ENCODE measurements around the gene LGR6.

LGR6 gene

DNA sequence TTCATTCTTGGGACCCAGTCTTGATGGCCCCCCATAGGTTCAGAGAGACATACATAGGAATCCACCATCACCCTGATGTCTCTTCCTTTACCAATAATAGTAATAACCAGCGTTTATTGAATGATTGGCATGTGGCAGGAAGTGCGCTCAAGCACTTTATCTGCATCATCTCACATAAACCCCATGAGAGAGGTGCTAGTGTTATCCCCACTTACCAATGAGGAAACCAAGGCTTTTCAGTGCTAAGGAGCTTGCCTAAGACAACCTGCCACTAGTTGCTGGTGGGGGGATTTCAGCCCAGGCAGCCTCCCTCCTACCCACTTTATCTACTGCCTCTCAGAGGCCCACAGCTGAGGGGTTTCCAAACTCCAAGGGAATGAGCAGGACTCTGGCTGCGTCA, 7.7 kb downstream of the LGR6 start:
- no peaks in the 10 kb centered on the region for H3K36me3 ChIP-seq (ENCODE audit: control insufficient read depth, insufficient read depth, low read length)
- no peaks in the 10 kb centered on the region for H3K27me3 ChIP-seq (ENCODE audit: control insufficient read depth, insufficient read depth, low read length)
- DNase-seq (ENCODE audit: low read depth, low spot score): no peak
- H3K27ac ChIP-seq (ENCODE audit: low read length): no peak overlapping the region
- no peak overlapping the region for H3K4me3 ChIP-seq (ENCODE audit: low read length)
- H3K9me3 ChIP-seq (ENCODE audit: control insufficient read depth, insufficient read depth, low read length): no peaks in the 10 kb centered on the region
- no CpG with 5 or more reads among the region's 3 CpGs for WGBS (ENCODE audit: insufficient coverage, insufficient read length)
- no peaks in the 10 kb centered on the region; the same call in 1 of the 2 replicates for H3K4me1 ChIP-seq (ENCODE audit: control insufficient read depth, insufficient read depth, low read length)

- no peaks in the 10 kb centered on the region; the same call in 1 of the 2 replicates for H3K4me1 ChIP-seq (ENCODE audit: control insufficient read depth, insufficient read depth, low read length)
- no peaks in the 10 kb centered on the region for H3K36me3 ChIP-seq (ENCODE audit: control insufficient read depth, insufficient read depth, low read length)
- H3K9me3 ChIP-seq (ENCODE audit: control insufficient read depth, insufficient read depth, low read length): no peaks in the 10 kb centered on the region
- no CpG with 5 or more reads among the region's 4 CpGs for WGBS (ENCODE audit: insufficient coverage, insufficient read length)
- H3K4me3 ChIP-seq (ENCODE audit: low read length): no peak overlapping the region
- no peak for DNase-seq (ENCODE audit: low read depth, low spot score)
- no peaks in the 10 kb centered on the region for H3K27me3 ChIP-seq (ENCODE audit: control insufficient read depth, insufficient read depth, low read length)
- no peak overlapping the region for H3K27ac ChIP-seq (ENCODE audit: low read length)
These were observed 8.4 kb downstream of the LGR6 start for GRCh38 chr1:202201971-202202370.

GRCh38 chr1:202202500-202203168, 9.0 kb downstream of the LGR6 start:
- H3K36me3 ChIP-seq (ENCODE audit: control insufficient read depth, insufficient read depth, low read length): no peaks in the 10 kb centered on the region
- H3K4me3 ChIP-seq (ENCODE audit: low read length): no peak overlapping the region
- WGBS (ENCODE audit: insufficient coverage, insufficient read length): no CpG with 5 or more reads among the region's 7 CpGs
- no peaks in the 10 kb centered on the region for H3K27me3 ChIP-seq (ENCODE audit: control insufficient read depth, insufficient read depth, low read length)
- no peaks in the 10 kb centered on the region; the same call in 1 of the 2 replicates for H3K4me1 ChIP-seq (ENCODE audit: control insufficient read depth, insufficient read depth, low read length)
- no peaks in the 10 kb centered on the region for H3K9me3 ChIP-seq (ENCODE audit: control insufficient read depth, insufficient read depth, low read length)
- no peak for DNase-seq (ENCODE audit: low read depth, low spot score)
- no peak overlapping the region for H3K27ac ChIP-seq (ENCODE audit: low read length)

GRCh38 chr1:202203238-202204039, 9.8 kb downstream of the LGR6 start:
- H3K4me1 ChIP-seq (ENCODE audit: control insufficient read depth, insufficient read depth, low read length): no peaks in the 10 kb centered on the region; the same call in 1 of the 2 replicates
- H3K36me3 ChIP-seq (ENCODE audit: control insufficient read depth, insufficient read depth, low read length): no peaks in the 10 kb centered on the region
- H3K27ac ChIP-seq (ENCODE audit: low read length): no peak overlapping the region
- DNase-seq (ENCODE audit: low read depth, low spot score): no peak
- no peaks in the 10 kb centered on the region for H3K27me3 ChIP-seq (ENCODE audit: control insufficient read depth, insufficient read depth, low read length)
- H3K9me3 ChIP-seq (ENCODE audit: control insufficient read depth, insufficient read depth, low read length): no peaks in the 10 kb centered on the region
- no CpG with 5 or more reads among the region's 13 CpGs for WGBS (ENCODE audit: insufficient coverage, insufficient read length)
- no peak overlapping the region for H3K4me3 ChIP-seq (ENCODE audit: low read length)

DNA sequence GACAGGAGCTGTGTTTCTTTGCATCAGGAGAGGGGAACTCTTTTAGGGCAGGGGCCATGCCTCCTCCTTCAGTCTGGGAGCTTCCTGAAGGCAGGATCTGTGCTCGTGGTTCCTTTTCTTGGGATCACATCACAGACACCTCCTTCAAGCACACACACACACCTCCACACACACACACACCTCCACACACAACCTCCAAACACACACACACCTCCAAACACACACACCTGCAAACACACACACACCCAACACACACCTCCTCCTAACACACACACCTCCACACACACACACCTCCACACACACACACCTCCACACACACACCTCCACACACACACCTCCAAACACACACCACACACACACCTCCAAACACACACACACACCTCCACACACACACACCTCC, 10.5 kb downstream of the LGR6 start:
- DNase-seq (ENCODE audit: low read depth, low spot score): no peak
- Histone ChIP-seq H3K4me1 (ENCODE audit: control insufficient read depth, insufficient read depth, low read length) (no peaks in the 10 kb centered on the region; the same call in 1 of the 2 replicates), H3K27me3 (ENCODE audit: control insufficient read depth, insufficient read depth, low read length) (no peaks in the 10 kb centered on the region), H3K27ac (ENCODE audit: low read length) (no peak overlapping the region), H3K36me3 (ENCODE audit: control insufficient read depth, insufficient read depth, low read length) (no peaks in the 10 kb centered on the region), H3K9me3 (ENCODE audit: control insufficient read depth, insufficient read depth, low read length) (no peaks in the 10 kb centered on the region), H3K4me3 (ENCODE audit: low read length) (no peak overlapping the region)
- no CpG with 5 or more reads among the region's 1 CpG for WGBS (ENCODE audit: insufficient coverage, insufficient read length)

DNA sequence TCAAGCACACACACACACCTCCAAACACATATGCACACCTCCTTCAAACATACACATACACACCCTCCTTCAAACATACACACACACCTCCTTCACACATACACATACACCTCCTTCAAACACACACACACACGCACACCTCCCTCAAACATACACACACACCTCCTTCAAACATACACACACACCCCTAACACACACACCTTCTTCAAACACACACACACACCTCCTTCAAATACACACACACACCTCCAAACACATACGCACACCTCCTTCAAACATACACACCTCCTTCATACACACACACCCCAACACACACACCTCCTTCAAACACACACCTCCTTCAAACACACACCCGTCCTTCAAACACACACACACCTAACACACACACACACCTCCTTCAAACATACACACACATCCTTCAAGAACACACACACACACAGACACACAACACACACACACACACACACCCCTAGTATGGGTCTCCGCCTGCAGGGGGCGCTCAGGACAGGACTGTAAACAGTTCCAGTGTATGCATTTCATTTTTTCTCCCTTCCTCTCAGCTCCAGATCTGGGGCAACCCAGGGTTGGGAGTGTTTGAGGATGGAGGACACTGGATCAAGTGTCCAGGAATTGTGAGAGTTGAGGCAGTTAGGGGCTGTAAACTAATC, 12.1 kb downstream of the LGR6 start:
- Histone ChIP-seq H3K36me3 (ENCODE audit: control insufficient read depth, insufficient read depth, low read length) (no peaks in the 10 kb centered on the region), H3K27me3 (ENCODE audit: control insufficient read depth, insufficient read depth, low read length) (no peaks in the 10 kb centered on the region), H3K4me3 (ENCODE audit: low read length) (no peak overlapping the region), H3K27ac (ENCODE audit: low read length) (no peak overlapping the region), H3K4me1 (ENCODE audit: control insufficient read depth, insufficient read depth, low read length) (no peaks in the 10 kb centered on the region; the same call in 1 of the 2 replicates), H3K9me3 (ENCODE audit: control insufficient read depth, insufficient read depth, low read length) (no peaks in the 10 kb centered on the region)
- no peak for DNase-seq (ENCODE audit: low read depth, low spot score)
- 83% methylated on average over 3 of the region's 5 CpGs for WGBS (ENCODE audit: insufficient coverage, insufficient read length)

GRCh38 chr1:202207292-202207691, 13.7 kb downstream of the LGR6 start:
- no peak overlapping the region for H3K27ac ChIP-seq (ENCODE audit: low read length)
- no peaks in the 10 kb centered on the region for H3K9me3 ChIP-seq (ENCODE audit: control insufficient read depth, insufficient read depth, low read length)
- H3K27me3 ChIP-seq (ENCODE audit: control insufficient read depth, insufficient read depth, low read length): no peaks in the 10 kb centered on the region
- no peak for DNase-seq (ENCODE audit: low read depth, low spot score)
- H3K36me3 ChIP-seq (ENCODE audit: control insufficient read depth, insufficient read depth, low read length): no peaks in the 10 kb centered on the region
- no CpG with 5 or more reads among the region's 1 CpG for WGBS (ENCODE audit: insufficient coverage, insufficient read length)
- H3K4me3 ChIP-seq (ENCODE audit: low read length): no peak overlapping the region
- H3K4me1 ChIP-seq (ENCODE audit: control insufficient read depth, insufficient read depth, low read length): no peaks in the 10 kb centered on the region

- H3K4me1 ChIP-seq (ENCODE audit: control insufficient read depth, insufficient read depth, low read length): no peaks in the 10 kb centered on the region
- no CpG with 5 or more reads among the region's 11 CpGs for WGBS (ENCODE audit: insufficient coverage, insufficient read length)
- no peak overlapping the region for H3K4me3 ChIP-seq (ENCODE audit: low read length)
- H3K27ac ChIP-seq (ENCODE audit: low read length): no peak overlapping the region
- no peaks in the 10 kb centered on the region for H3K36me3 ChIP-seq (ENCODE audit: control insufficient read depth, insufficient read depth, low read length)
- H3K27me3 ChIP-seq (ENCODE audit: control insufficient read depth, insufficient read depth, low read length): no peaks in the 10 kb centered on the region
- DNase-seq (ENCODE audit: low read depth, low spot score): no peak
- no peaks in the 10 kb centered on the region for H3K9me3 ChIP-seq (ENCODE audit: control insufficient read depth, insufficient read depth, low read length)
These were observed 14.8 kb downstream of the LGR6 start for GRCh38 chr1:202208351-202208857.

DNA sequence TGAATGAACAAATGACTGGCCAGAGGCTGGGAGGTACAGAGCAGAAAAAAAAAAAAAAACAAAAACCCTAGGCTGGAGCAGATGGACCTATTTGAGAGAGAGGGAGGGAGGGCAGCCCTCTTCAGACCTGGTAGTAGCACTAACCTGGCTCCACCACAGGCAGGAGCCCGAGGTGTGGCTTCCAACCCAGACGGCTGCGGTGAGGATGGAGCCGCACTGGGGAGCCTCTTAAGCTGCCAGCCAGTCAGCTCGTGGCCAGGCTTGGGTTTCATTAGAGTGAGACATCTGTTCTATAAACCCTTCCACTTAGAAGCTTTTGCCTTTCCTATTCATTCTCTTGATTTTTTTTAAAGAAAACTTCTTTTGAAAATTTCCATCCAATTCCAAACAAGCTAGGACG, 16.8 kb downstream of the LGR6 start:
- Histone ChIP-seq H3K27me3 (ENCODE audit: control insufficient read depth, insufficient read depth, low read length) (no peaks in the 10 kb centered on the region), H3K36me3 (ENCODE audit: control insufficient read depth, insufficient read depth, low read length) (no peaks in the 10 kb centered on the region), H3K4me1 (ENCODE audit: control insufficient read depth, insufficient read depth, low read length) (no peaks in the 10 kb centered on the region), H3K27ac (ENCODE audit: low read length) (no peak overlapping the region), H3K9me3 (ENCODE audit: control insufficient read depth, insufficient read depth, low read length) (no peaks in the 10 kb centered on the region), H3K4me3 (ENCODE audit: low read length) (no peak overlapping the region)
- no CpG with 5 or more reads among the region's 6 CpGs for WGBS (ENCODE audit: insufficient coverage, insufficient read length)
- no peak for DNase-seq (ENCODE audit: low read depth, low spot score)

DNA sequence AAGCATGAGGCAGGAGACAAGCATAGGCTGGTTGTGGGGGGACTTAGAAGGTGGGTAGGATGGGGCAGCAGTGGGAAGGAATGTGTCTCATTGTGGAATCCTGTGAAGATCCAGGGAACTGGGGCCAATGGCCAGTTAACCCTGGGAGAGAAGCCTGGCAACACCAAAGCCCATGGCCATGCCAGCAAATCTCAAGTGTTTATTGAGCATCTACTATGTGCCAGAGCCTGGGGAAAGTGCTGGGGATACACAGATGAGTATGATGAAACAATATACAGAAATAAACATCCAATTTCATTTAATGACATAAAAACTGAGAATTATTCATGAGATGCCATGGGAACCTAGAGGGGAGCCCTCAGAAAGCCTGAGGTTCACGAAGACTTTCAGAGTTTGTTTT, 17.4 kb downstream of the LGR6 start:
- no peak for DNase-seq (ENCODE audit: low read depth, low spot score)
- Histone ChIP-seq H3K27ac (ENCODE audit: low read length) (no peak overlapping the region), H3K9me3 (ENCODE audit: control insufficient read depth, insufficient read depth, low read length) (no peaks in the 10 kb centered on the region), H3K27me3 (ENCODE audit: control insufficient read depth, insufficient read depth, low read length) (no peaks in the 10 kb centered on the region), H3K4me1 (ENCODE audit: control insufficient read depth, insufficient read depth, low read length) (no peaks in the 10 kb centered on the region), H3K36me3 (ENCODE audit: control insufficient read depth, insufficient read depth, low read length) (no peaks in the 10 kb centered on the region), H3K4me3 (ENCODE audit: low read length) (no peak overlapping the region)
- no CpG with 5 or more reads among the region's 1 CpG for WGBS (ENCODE audit: insufficient coverage, insufficient read length)

Measured in iPS DF 6.9 (cell line).